DMS153 treated with DMSO at 0.1 percent for 48 hours (cell line): Measurements from ENCODE around the gene VSTM2L.
A peak's percentile ranks its signal among the peaks of the same experiment; 100 is the strongest.

Source experiments
- DNase-seq: peaks from one replicate; lab custom pipeline; 2025; ENCODE audit not compliant: unreplicated experiment; lab: John Stamatoyannopoulos, UW

VSTM2L gene

GRCh38 chr20:37878835-37879599, 23.9 kb upstream of the VSTM2L start:
- DNase-seq: peak; percentile 40

- no peak for DNase-seq
Observed at GRCh38 chr20:37879843-37880242, 23.1 kb upstream of the VSTM2L start.

GRCh38 chr20:37880726-37881591, 22.0 kb upstream of the VSTM2L start:
- peak; percentile 35 for DNase-seq

- DNase-seq: no peak
Observed at GRCh38 chr20:37881601-37882343, 21.2 kb upstream of the VSTM2L start.

DNA sequence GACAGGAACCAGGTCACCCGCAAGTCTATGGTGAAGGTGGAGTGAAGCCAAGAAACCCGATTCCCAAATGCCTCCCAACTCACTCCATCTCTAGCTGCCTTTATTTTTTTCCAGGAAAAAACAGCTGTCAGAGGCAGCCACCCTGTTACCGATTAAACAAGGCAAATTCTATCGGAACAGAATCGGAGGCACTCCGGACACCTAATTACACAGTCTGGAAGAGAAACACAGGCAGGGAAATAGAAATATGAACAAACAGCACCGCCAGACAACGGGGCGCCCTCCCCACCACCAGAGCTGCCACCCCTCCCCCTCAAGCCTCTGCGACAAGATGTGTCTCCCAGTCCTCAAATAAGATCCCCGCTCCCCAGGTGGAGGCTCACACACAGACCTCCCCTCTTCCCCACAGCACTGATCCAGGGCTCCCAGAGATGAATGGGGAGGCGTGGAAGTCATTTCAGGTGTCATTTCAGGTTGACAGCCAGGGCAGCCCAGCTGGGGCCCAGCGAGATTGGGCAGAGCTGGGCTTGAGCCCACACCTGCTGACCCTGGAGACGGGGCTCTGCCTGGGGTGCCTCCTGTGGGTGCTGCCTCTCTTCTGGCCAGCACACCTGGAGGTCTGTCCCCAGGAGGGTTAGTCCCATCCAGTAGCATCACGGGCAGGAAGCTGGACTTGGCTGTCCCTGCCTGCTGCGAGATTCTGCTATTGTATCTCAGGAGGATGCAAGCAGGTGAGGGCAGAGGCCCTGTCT, 19.8 kb upstream of the VSTM2L start:
- DNase-seq: peak; percentile 84

DNA sequence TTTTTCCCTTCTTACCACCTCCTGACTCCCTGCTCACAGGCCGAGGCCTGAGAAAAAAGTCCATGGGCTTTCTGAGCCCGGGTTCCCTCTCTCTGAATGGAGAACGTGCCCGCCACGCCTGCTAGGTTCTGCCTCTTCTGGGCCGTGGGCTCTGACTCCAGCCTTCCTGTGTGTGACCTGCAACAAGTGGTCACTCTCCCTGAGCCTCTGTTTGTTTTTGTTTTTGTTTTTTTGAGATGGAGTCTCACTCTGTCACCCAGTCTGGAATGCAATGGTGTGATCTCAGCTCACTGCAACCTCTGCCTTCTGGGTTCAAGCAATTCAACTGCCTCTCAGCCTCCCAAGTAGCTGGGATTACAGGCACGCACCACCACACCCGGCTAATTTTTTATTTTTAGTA, 17.9 kb upstream of the VSTM2L start:
- no peak for DNase-seq

GRCh38 chr20:37885593-37886503, 17.1 kb upstream of the VSTM2L start:
- DNase-seq: no peak

- DNase-seq: peak; percentile 49
Observed at GRCh38 chr20:37886851-37887297, 16.1 kb upstream of the VSTM2L start.

GRCh38 chr20:37888641-37889040, 14.3 kb upstream of the VSTM2L start:
- DNase-seq: no peak

DNA sequence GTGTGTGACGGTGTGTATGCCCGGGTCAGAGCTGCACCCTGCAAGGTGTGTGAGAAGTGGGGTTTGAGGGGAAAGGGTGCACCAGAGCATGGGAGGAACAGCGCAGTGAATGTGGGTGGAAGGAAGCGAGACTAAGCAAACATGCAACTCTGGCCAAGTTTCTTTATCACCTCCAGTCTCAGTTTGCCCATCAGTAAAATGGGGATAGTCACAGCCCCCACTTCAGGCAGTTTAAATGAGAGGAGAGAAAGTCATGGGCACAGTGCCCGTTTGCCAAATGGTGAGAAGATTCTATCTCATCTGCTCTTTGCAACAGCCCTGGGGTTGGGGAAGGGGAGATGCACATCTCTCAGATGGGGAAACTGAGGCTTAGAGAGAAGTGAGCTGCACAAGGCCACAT, 12.8 kb upstream of the VSTM2L start:
- no peak for DNase-seq

DNA sequence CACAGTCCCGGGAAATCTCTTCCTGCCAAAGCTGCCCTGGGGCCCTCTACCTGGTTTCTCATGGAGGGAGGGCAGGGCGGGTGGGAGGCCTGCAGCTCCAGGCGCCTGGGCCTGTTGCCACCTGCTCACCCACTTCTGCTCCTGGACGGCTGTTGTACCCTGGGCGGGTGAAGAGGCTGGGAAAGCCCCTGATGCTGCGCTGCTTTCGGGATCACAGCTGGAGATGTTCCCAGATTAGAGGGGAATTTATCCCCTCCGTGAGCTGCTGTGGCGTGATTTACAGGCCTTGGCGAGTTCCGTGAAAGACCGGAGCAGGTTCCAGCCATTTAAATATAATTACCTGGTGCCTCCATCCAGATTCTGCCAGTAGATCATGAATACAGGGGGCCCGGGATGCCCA, 12.3 kb upstream of the VSTM2L start:
- no peak for DNase-seq

GRCh38 chr20:37892001-37892400, 10.9 kb upstream of the VSTM2L start:
- no peak for DNase-seq

DNA sequence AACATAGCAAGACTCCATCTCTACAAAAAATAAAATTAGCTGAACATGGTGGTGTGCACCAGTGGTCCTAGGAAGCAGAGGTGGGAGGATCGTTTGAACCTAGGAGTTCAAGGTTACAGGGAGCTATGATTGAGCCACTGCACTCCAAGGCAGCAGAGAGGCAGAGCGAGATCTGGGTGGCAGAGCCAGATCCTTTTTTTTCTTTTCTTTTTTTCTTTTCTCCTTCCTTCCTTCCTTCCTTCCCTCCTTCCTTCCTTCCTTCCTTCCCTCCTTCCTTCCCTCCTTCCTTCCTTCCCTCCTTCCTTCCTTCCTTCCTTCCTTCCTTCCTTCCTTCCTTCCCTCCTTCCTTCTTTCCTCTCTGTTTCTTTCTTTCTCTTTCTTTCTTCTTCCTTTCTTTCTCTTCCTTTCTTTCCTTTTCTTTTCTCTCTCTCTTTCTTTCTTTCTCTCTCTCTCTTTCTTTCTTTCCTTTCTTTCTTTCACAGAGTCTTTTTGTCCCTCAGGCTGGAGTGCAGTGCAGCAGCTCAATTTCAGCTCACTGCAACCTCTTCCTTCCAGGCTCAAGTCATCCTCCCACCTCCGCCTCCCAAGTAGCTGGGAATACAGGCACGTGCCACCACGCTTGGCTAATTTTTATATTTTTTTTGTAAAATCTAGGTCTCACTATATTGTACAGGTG, 9.2 kb upstream of the VSTM2L start:
- no peak for DNase-seq

DNA sequence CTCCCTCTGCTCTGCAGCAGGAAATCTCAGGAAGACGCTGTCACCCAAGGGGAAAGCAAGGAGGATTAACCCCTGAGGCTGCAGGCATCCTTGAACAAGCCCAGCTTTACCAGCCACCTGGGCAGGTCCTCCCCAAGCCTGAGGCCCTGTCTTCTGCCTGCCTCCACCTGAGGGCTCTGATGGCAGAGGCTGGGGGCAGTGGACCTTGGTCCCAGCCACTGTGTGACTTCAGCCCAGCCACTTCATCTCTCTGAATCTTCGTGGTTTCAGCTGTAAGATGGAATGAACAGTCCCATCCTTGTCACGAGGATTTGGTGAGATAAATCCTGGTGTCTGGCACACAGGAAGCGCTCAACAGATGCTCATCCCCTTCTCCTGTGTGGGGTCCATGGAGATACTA, 8.5 kb upstream of the VSTM2L start:
- no peak for DNase-seq

GRCh38 chr20:37895166-37895565, 7.8 kb upstream of the VSTM2L start:
- no peak for DNase-seq

GRCh38 chr20:37896932-37897548, 5.9 kb upstream of the VSTM2L start:
- no peak for DNase-seq

DNA sequence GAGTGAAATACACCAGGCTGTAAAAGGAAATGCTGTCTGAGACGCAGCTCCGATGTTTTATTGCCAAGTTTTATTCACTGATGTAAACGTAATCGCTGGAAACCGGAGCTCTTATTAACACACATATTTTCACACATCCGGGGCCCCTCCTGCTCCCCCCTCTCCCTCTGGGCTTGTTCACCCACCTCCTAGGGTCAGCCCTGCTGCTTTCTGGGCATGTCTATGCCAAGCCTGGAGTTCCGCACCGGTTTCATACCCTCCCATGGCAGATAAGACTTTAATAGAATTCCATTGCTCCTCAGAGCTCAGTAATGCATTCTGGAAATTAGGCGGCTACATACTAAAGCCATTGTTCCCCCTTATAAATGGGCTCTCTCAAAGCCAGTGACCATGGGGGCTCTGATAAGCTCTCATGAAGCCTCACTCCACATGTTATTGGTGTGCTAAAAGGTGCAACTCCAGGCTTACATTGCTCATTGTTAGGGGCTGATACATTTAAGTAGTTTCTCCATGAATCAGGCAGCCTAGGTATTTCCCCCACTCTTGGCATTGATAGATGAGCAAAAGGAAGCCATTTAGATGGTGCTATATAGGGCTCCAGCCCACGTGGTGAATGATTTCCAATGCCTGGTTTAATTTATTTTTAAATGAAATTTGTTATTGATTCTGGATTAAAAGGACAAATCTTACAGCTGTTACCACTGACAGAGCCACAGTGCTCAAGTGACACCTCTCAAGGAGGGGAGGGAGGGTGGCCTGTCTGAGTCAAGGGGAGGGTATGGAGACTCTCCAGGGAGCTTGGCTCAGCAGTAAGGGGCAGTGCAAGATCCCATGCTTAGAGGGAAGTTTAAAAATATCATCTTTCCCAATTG, 4.5 kb upstream of the VSTM2L start:
- no peak for DNase-seq
